MCF 10A (cell line): ENCODE results near the gene RGS9BP. TPM values are rescaled to one million over a fixed set of nuclear protein-coding genes. Genes with fewer than 3 reads are reported as not detected.
A peak's percentile ranks its signal among the peaks of the same experiment; 100 is the strongest.

Experiments used
- BruUV-seq: library from RNA; stranded (reverse); fragments of 400-500 nt; replicated peaks from 2 replicates; lab custom pipeline; 2021; lab: Mats Ljungman, UMichigan
- CTCF ChIA-PET: fragments of 300-600 bp; sonication (Branson Sonifier 250); formaldehyde crosslinking; extraction: SDS; loops from one replicate; lab custom pipeline; 2021; ENCODE audit warnings: antibody characterized with exemption, inconsistent platforms; lab: Yijun Ruan, JAX
- POLR2A ChIA-PET: fragments of 300-600, 350-650 bp; sonication (Branson Sonifier 250); formaldehyde crosslinking; extraction: SDS; loops from one replicate; lab custom pipeline; 2020; ENCODE audit warnings: antibody characterized with exemption, inconsistent platforms; lab: Yijun Ruan, JAX
- DNase-seq: peaks from one replicate; pipeline ENCODE4 v3.0.0-alpha.2; 2018; ENCODE audit not compliant: unreplicated experiment
- H3K27ac Mint-ChIP-seq: one replicate; pipeline ENCODE4 v1.8.0; 2022; ENCODE audit warnings: mild to moderate bottlenecking, low read depth, mixed read lengths; ENCODE audit not compliant: unreplicated experiment
- H3K27me3 Mint-ChIP-seq: one replicate; pipeline ENCODE4 v1.8.0; 2022; ENCODE audit warnings: mixed read lengths; ENCODE audit not compliant: insufficient read depth, unreplicated experiment
- H3K36me3 Mint-ChIP-seq: one replicate; pipeline ENCODE4 v1.8.0; 2022; ENCODE audit warnings: mild to moderate bottlenecking, moderate library complexity, mixed read lengths; ENCODE audit not compliant: insufficient read depth, unreplicated experiment
- H3K4me1 Mint-ChIP-seq: one replicate; pipeline ENCODE4 v1.8.0; 2022; ENCODE audit warnings: mixed read lengths; ENCODE audit not compliant: insufficient read depth, unreplicated experiment
- H3K4me3 Mint-ChIP-seq: one replicate; pipeline ENCODE4 v1.8.0; 2022; ENCODE audit warnings: mild to moderate bottlenecking, moderate library complexity, mixed read lengths; ENCODE audit not compliant: unreplicated experiment
- H3K9me3 Mint-ChIP-seq: one replicate; pipeline ENCODE4 v1.8.0; 2022; ENCODE audit warnings: mixed read lengths; ENCODE audit not compliant: unreplicated experiment
- intact Hi-C: fragments of 100-400 bp; cut with micrococcal nuclease; formaldehyde crosslinking; loops from 2 replicates; pipeline ENCODE4 v1.14.1; 2022
- total RNA-seq: library from RNA; stranded (reverse); gene quantifications from 2 replicates; pipeline ENCODE4 v1.2.3, GENCODE V29; 2022
- TF ChIP-seq, protein P1 (sequence below): fragments of 200-600 bp; IDR thresholded peaks from one replicate; pipeline ENCODE4 v1.8.0; 2022; ENCODE audit warnings: antibody characterized with exemption, mild to moderate bottlenecking; ENCODE audit not compliant: unreplicated experiment

Gene RGS9BP
- total RNA-seq, 1 experiment from 2014 or later, result 0.16 TPM

DNA sequence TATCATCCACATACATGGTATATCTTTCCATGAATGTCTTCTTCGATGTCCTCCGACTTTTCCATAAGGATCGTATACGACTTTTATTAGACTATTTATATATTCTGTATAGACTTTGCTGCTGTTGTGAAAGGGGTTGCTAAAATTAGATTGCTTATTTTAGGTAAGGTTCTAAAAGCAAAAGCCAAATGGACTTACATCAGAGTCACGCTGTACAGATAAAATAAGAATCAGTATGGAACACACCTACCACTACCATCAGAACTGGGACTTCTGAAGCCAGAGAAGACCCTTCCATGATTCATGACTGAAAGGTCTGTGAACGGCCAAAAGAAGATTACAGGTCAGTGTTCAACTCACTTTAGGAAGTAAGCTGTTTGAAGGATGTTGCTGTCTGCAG, 9.6 kb upstream of the RGS9BP start:
- H3K4me3 Mint-ChIP-seq, result no peak overlapping the region
- H3K27me3 Mint-ChIP-seq, result no peaks in the 10 kb centered on the region
- no peak for DNase-seq
- no peaks in the 10 kb centered on the region for H3K9me3 Mint-ChIP-seq
- POLR2A ChIA-PET, result interaction anchor here (1.2 kb wide), 1 partner anchor 9 kb away, joined by 3 read pairs; the partner anchor contains the start of gene ANKRD27
- H3K27ac Mint-ChIP-seq, result no peak overlapping the region
- H3K36me3 Mint-ChIP-seq, result peaks cover 11% of the 10 kb centered on the region
- BruUV-seq, result no TSS peak
- TF ChIP-seq, protein P1, sequence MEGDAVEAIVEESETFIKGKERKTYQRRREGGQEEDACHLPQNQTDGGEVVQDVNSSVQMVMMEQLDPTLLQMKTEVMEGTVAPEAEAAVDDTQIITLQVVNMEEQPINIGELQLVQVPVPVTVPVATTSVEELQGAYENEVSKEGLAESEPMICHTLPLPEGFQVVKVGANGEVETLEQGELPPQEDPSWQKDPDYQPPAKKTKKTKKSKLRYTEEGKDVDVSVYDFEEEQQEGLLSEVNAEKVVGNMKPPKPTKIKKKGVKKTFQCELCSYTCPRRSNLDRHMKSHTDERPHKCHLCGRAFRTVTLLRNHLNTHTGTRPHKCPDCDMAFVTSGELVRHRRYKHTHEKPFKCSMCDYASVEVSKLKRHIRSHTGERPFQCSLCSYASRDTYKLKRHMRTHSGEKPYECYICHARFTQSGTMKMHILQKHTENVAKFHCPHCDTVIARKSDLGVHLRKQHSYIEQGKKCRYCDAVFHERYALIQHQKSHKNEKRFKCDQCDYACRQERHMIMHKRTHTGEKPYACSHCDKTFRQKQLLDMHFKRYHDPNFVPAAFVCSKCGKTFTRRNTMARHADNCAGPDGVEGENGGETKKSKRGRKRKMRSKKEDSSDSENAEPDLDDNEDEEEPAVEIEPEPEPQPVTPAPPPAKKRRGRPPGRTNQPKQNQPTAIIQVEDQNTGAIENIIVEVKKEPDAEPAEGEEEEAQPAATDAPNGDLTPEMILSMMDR, result no peak
- no peaks in the 10 kb centered on the region for H3K4me1 Mint-ChIP-seq
- CTCF ChIA-PET, result interaction anchor here (0.7 kb wide), 2 partner anchors 16 to 61 kb away, joined by 4 read pairs; no protein-coding TSS in a partner anchor
- intact Hi-C loops, result no loop called here

DNA sequence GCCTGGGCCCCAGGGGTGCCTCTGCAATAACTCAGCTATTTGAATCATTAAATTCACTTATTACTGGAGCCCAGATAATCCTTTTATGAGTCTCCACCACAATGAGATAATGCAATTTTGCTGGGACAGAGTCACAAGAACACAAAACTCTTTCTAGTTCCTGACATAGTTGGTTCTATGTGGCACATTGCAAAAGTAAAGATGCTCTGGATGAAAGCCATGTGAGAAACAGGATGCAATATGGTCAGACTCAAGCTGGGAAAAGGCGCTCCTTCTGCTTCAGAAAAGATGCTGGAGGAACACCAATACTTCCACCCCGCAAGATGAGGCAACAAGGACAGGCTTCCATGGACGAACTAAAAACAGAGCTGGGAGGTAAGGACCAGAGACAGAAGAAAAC, 6.3 kb upstream of the RGS9BP start:
- Mint-ChIP-seq H3K27ac (no peak overlapping the region), H3K36me3 (peaks cover 5% of the 10 kb centered on the region), H3K4me3 (no peak overlapping the region), H3K4me1 (peaks cover 11% of the 10 kb centered on the region), H3K27me3 (no peaks in the 10 kb centered on the region), H3K9me3 (no peaks in the 10 kb centered on the region)
- no TSS peak for BruUV-seq
- CTCF ChIA-PET, result interaction anchor here (0.5 kb wide), 1 partner anchor 12 kb away, joined by 3 read pairs; no protein-coding TSS in a partner anchor
- intact Hi-C loops, result no loop called here
- POLR2A ChIA-PET, result no interaction called here
- DNase-seq, result no peak
- TF ChIP-seq, protein P1, result no peak

DNA sequence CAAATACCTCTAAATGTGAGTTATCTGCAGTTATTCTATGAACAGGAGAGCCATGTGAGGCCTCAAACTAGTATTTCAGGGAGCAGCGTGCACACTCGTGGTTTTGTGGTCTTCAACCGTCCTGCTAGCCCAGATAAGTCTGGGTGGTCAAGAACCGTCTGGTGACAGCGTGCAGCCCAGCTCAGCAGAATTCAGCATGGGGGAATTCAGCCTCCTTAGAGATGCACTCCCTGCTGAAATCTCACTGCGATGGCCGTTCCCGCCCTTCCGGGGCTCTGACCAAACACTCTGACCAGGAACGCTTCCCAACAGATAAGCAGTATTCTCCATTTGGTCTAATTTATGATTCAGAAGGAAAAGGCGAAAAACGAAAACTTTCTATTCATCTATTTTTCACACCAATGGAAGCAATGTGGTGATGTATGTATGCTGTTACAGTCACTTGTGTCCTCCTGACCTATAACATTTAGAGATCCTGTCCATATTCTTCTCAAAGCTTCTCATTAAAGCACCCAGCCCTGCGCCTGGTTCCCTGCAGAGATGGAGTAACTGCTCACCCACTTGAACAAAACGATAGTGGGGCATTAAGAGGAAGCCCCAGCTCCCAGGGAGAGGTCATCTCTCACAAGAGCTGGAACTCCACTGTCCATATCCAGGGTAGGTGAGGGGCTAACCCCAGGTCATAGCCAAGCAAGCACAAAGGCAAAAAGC, 3.6 kb upstream of the RGS9BP start:
- BruUV-seq, result TSS peak; percentile 3
- intact Hi-C loops, result no loop called here
- Mint-ChIP-seq H3K4me1 (peaks cover 11% of the 10 kb centered on the region), H3K27ac (no peak overlapping the region), H3K4me3 (no peak overlapping the region), H3K9me3 (no peaks in the 10 kb centered on the region), H3K36me3 (no peaks in the 10 kb centered on the region), H3K27me3 (no peaks in the 10 kb centered on the region)
- TF ChIP-seq, protein P1, result no peak
- no peak for DNase-seq
- POLR2A ChIA-PET, result interaction anchor here (0.6 kb wide), 2 partner anchors 24 to 72 kb away, joined by 3 to 6 read pairs; no protein-coding TSS in a partner anchor
- CTCF ChIA-PET, result interaction anchor here (0.6 kb wide), 2 partner anchors 46 to 512 kb away, joined by 3 read pairs; no protein-coding TSS in a partner anchor

DNA sequence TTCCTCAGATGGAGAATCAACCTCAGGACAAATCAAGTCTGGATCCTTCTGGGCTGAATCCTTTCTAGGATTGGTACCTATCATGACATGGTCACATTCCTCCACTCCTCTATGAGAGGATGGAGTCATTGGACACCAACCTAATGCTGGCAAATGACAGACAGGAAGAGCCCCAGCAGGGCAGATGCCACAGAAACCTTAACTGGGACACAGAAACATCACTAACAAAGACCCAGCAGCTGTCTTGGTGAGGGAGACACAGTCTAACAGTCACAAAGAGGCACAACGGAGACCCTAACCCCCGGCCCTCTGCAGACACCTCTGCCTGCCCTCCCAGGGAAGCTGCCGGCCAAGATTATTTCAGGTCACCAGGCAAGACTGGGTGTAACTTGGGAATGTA, 2.8 kb upstream of the RGS9BP start:
- H3K36me3 Mint-ChIP-seq, result no peaks in the 10 kb centered on the region
- BruUV-seq, result no TSS peak
- H3K4me3 Mint-ChIP-seq, result peak overlapping the region; percentile 84
- DNase-seq, result no peak
- TF ChIP-seq, protein P1, result no peak
- POLR2A ChIA-PET, result interaction anchor here (0.6 to 1.9 kb wide), 3 partner anchors 19 to 71 kb away, joined by 3 to 6 read pairs (median 5); partner anchors contain the start of gene NUDT19
- H3K27me3 Mint-ChIP-seq, result no peaks in the 10 kb centered on the region
- no peaks in the 10 kb centered on the region for H3K9me3 Mint-ChIP-seq
- CTCF ChIA-PET, result no interaction called here
- peaks cover 11% of the 10 kb centered on the region for H3K4me1 Mint-ChIP-seq
- no peak overlapping the region for H3K27ac Mint-ChIP-seq
- intact Hi-C loops, result no loop called here
